ENCODE results near the gene C9orf57.
"Not testable (repeated sequence)": the region's sequence is repeated elsewhere in the genome, so short reads cannot be mapped to it uniquely, and the experiment has no call there.

Gene C9orf57

DNA sequence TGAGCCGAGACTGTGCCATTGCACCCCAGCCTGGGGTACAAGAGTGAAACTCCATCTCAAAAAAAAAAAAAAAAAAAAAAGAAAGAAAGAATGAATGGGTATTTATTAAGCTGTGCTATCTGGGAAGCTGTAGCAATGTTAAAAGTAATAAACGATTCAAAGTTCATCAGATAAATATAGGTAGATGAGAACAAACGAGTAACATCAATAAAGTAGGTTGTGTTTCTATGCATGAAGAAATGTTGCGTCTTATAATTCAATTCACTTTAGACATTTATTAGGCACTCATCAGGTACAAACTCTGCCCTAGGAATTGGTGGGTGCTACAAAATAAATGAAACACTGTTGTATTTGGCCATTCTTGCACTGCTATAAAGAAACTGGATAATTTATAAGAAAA lies 36.8 kb downstream of the C9orf57 start:
- DNase-seq (ENCODE audit: low read depth, low spot score) = no peak

DNA sequence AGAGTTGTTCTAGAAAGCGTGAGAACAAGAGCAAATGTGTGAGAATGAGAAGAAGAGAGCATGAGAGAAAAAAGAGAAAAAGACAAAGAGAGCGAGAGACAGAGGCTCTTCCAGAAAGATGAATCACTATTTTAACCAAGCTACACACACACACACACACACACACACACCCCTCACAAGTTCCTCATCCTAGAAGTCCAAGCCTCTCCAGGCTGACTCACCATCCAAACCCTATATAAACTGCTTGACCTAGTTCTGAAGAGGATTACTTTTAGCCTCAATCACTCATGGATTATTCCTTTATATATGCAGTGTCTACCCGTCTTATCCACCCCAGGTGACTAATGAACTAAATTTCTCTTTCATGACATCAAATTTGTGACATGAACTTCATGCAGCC lies 37.6 kb downstream of the C9orf57 start:
- no peak for DNase-seq (ENCODE audit: low read depth, low spot score)

DNA sequence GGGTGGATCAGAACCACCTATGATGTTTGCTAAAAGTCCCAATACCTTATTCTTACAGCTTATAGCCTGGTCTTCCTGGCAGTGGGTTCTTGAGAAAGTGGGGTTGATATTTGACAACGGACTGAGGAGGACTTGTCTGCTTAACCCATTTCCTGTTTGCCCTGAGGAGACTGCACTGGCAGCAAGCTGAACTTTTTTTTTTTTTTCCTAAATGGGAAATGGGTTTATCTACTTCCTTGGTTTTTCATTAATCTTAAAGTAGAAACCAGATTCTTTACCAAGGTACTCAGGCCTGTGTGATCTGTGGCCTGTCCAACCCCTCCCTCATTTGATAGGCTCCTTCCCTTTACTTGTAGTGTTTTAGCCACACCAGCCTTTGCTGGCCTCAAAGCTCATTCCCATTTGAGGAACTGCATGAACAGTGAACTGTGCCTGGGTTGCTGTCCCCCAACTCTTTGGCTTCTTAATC lies 47.1 kb downstream of the C9orf57 start:
- no peak for DNase-seq (ENCODE audit: low read depth, low spot score)

DNA sequence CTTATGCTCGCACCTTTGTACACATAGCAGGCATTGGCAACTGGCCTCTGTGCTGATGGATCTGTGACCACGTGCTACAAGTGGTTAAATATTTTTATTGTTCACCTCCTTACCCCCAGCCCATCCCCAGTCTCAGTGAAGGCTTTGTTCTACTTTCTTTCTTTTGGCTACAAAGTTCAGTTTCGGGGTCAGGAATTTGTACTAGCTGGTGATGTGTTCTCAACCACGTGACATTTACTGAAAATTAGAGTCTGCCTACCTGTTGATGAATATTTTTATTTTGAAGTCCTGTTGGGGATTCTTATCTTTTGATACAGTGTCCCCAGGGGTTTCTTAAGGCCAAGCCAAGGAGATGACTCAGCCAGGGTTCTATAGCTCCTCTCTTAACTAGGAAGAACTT lies 47.8 kb downstream of the C9orf57 start:
- no peak for DNase-seq (ENCODE audit: low read depth, low spot score)

DNA sequence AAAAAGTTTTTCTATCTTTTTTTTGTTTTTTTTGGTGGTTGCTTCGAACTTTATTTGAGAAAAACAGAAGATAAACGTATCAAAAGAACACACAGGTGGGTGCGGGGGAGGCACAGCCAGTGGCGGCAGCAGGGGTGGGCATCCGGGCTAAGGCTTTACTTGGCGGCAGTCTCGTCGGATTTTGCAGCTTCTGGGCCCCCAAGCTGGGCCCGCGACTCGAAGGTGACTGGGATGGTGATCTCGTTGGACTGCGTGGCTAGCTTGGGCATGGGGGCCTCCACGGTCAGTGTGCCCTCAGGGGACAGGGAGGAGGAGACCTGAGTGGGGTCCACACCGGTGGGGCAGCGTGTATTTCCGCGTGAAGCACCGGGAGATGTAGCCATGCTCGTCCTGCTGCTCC lies 52.7 kb downstream of the C9orf57 start:
- DNase-seq (ENCODE audit: low read depth, low spot score) = not testable (repeated sequence)

DNA sequence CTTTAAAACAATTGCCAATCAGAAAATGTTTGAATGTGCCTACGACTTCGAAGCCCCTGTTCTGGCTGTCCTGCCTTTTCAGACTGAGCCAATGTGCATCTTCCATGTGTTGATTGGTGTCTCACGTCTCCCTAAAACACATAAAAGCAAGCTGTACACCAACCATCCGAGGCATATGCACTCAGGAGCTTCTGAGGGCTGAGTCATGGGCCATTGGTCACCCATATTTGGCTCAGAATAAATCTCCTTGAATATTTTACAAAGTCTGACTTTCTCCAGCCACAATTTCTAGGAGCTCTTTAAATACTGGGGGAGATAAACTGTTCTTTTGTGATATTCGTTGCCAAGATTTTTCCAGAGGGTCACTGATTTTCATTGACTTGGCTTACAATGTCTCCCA lies 53.9 kb downstream of the C9orf57 start:
- DNase-seq (ENCODE audit: low read depth, low spot score) = no peak

DNA sequence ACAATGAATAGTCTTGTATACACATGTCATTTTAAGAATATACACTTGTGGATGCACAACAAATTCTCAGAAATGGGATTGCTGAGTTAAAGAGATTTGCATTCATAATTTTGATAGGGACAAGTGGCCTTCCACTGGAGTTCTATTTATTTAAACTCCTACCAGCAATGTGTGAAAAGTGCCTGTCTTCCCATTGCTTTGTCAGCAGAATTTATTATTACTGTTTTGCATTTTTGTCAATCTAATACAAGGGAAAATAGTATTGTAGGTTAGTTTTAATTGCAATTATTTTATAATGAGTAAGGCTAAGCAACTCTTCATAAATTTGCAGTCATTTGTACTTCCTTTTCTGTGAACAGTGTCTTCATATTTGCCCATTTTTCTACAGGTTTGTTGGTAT lies 55.0 kb downstream of the C9orf57 start:
- DNase-seq (ENCODE audit: low read depth, low spot score) = no peak

All from smooth muscle cell of the brain vasculature (primary cell).